Stimulated activated CD4-positive, alpha-beta T cell treated with anti-CD3 and anti-CD28 coated beads, TNF-alpha, amount 100 ng/mL, for 24 hours (primary cell): ENCODE data around the gene SRRM4.
"Not testable (repeated sequence)": the region's sequence is repeated elsewhere in the genome, so short reads cannot be mapped to it uniquely, and the experiment has no call there.

Experiments
- DNase-seq, 3 experiments: peaks; one replicate each; pipeline ENCODE4 v3.0.0-alpha.2; 2020; ENCODE audit warnings: low read depth in 3 of 3

The SRRM4 gene

GRCh38 chr12:119069147-119069642, 87.9 kb downstream of the SRRM4 start:
- no peak for DNase-seq

GRCh38 chr12:119071176-119071575, 89.8 kb downstream of the SRRM4 start:
- DNase-seq = no peak

GRCh38 chr12:119071638-119072231, 90.4 kb downstream of the SRRM4 start:
- no peak for DNase-seq

- DNase-seq = no peak
Observed at GRCh38 chr12:119072440-119072839, 91.1 kb downstream of the SRRM4 start.

GRCh38 chr12:119075222-119075787, 94.0 kb downstream of the SRRM4 start:
- DNase-seq = no peak

GRCh38 chr12:119075918-119076317, 94.6 kb downstream of the SRRM4 start:
- no peak for DNase-seq

- DNase-seq = no peak
Observed at GRCh38 chr12:119079530-119079929, 98.2 kb downstream of the SRRM4 start.

- DNase-seq = no peak
Observed at GRCh38 chr12:119082016-119082415, 100.7 kb downstream of the SRRM4 start.

GRCh38 chr12:119082496-119082895, 101.2 kb downstream of the SRRM4 start:
- no peak for DNase-seq

- DNase-seq = no peak
Observed at GRCh38 chr12:119088685-119089379, 107.5 kb downstream of the SRRM4 start.

- DNase-seq = no peak
Observed at GRCh38 chr12:119089380-119090013, 108.2 kb downstream of the SRRM4 start.

GRCh38 chr12:119090276-119090675, 108.9 kb downstream of the SRRM4 start:
- DNase-seq = no peak

- DNase-seq = no peak
Observed at GRCh38 chr12:119090865-119091264, 109.5 kb downstream of the SRRM4 start.

GRCh38 chr12:119096429-119097202, 115.3 kb downstream of the SRRM4 start:
- no peak for DNase-seq

GRCh38 chr12:119100933-119101332, 119.6 kb downstream of the SRRM4 start:
- no peak for DNase-seq

GRCh38 chr12:119102274-119102673, 120.9 kb downstream of the SRRM4 start:
- no peak for DNase-seq

GRCh38 chr12:119102714-119103113, 121.4 kb downstream of the SRRM4 start:
- DNase-seq = no peak

- not testable (repeated sequence) for DNase-seq
Observed at GRCh38 chr12:119104969-119105368, 123.6 kb downstream of the SRRM4 start.

GRCh38 chr12:119113496-119113986, 132.2 kb downstream of the SRRM4 start:
- no peak for DNase-seq

- no peak for DNase-seq
Observed at GRCh38 chr12:119114294-119114693, 133.0 kb downstream of the SRRM4 start.

- DNase-seq = no peak
Observed at GRCh38 chr12:119115296-119115905, 134.1 kb downstream of the SRRM4 start.
